NCI-H345 treated with DMSO at 0.1 percent for 48 hours (cell line): ENCODE results near the gene ALDH5A1.
A peak's percentile ranks its signal among the peaks of the same experiment; 100 is the strongest.

ENCODE experiments used
- DNase-seq: peaks from one replicate; lab custom pipeline; 2025; ENCODE audit not compliant: unreplicated experiment; lab: John Stamatoyannopoulos, UW

Gene ALDH5A1

GRCh38 chr6:24522228-24523176 is 27.7 kb downstream of the ALDH5A1 start:
- DNase-seq = peak; percentile 70

- DNase-seq = no peak
Measured at GRCh38 chr6:24524329-24524728, 29.6 kb downstream of the ALDH5A1 start.

GRCh38 chr6:24524805-24525204 is 30.0 kb downstream of the ALDH5A1 start:
- peak; percentile 18 for DNase-seq

GRCh38 chr6:24529985-24530384 is 35.2 kb downstream of the ALDH5A1 start:
- DNase-seq = no peak

- no peak for DNase-seq
Measured at GRCh38 chr6:24534329-24534728, 39.6 kb downstream of the ALDH5A1 start.

GRCh38 chr6:24535210-24535609 is 40.4 kb downstream of the ALDH5A1 start:
- DNase-seq = no peak

- no peak for DNase-seq
Measured at GRCh38 chr6:24536466-24536865, 41.7 kb downstream of the ALDH5A1 start.

- DNase-seq = no peak
Measured at GRCh38 chr6:24537082-24537699, 42.4 kb downstream of the ALDH5A1 start.

- no peak for DNase-seq
Measured at GRCh38 chr6:24537771-24538385, 43.1 kb downstream of the ALDH5A1 start.

- DNase-seq = no peak
Measured at GRCh38 chr6:24539416-24539815, 44.6 kb downstream of the ALDH5A1 start.

GRCh38 chr6:24540197-24540596 is 45.4 kb downstream of the ALDH5A1 start:
- DNase-seq = no peak

- no peak for DNase-seq
Measured at GRCh38 chr6:24543683-24544082, 48.9 kb downstream of the ALDH5A1 start.

- DNase-seq = no peak
Measured at GRCh38 chr6:24545183-24545582, 50.4 kb downstream of the ALDH5A1 start.

- no peak for DNase-seq
Measured at GRCh38 chr6:24545691-24546090, 50.9 kb downstream of the ALDH5A1 start.

- no peak for DNase-seq
Measured at GRCh38 chr6:24546439-24546838, 51.7 kb downstream of the ALDH5A1 start.

- no peak for DNase-seq
Measured at GRCh38 chr6:24547243-24547642, 52.5 kb downstream of the ALDH5A1 start.

- DNase-seq = no peak
Measured at GRCh38 chr6:24549158-24549557, 54.4 kb downstream of the ALDH5A1 start.

GRCh38 chr6:24549674-24550353 is 55.0 kb downstream of the ALDH5A1 start:
- DNase-seq = no peak

GRCh38 chr6:24551139-24551538 is 56.4 kb downstream of the ALDH5A1 start:
- DNase-seq = no peak

GRCh38 chr6:24554474-24554873 is 59.7 kb downstream of the ALDH5A1 start:
- DNase-seq = no peak

- no peak for DNase-seq
Measured at GRCh38 chr6:24558516-24558915, 63.7 kb downstream of the ALDH5A1 start.
